ENCODE results near the gene NSDHL.

Gene NSDHL

GRCh38 chrX:152915541-152916241, 84.8 kb downstream of the NSDHL start:
- Histone ChIP-seq H3K27me3 (ENCODE audit: insufficient read depth, low read length) (peaks cover 13% of the 10 kb centered on the region), H3K36me3 (ENCODE audit: insufficient read depth, low read length) (no peaks in the 10 kb centered on the region), H3K4me1 (ENCODE audit: insufficient read depth, low read length) (peaks cover 3% of the 10 kb centered on the region), H3K9me3 (ENCODE audit: low read length) (no peaks in the 10 kb centered on the region), H2AFZ (ENCODE audit: low read depth, low read length) (no peak overlapping the region), H3K4me3 (ENCODE audit: low read length) (no peak overlapping the region)

- peaks cover 18% of the 10 kb centered on the region for H3K27me3 ChIP-seq (ENCODE audit: insufficient read depth, low read length)
These were observed 87.1 kb downstream of the NSDHL start for GRCh38 chrX:152917656-152918579.

GRCh38 chrX:152918707-152919106, 87.8 kb downstream of the NSDHL start:
- Histone ChIP-seq H3K36me3 (ENCODE audit: insufficient read depth, low read length) (no peaks in the 10 kb centered on the region), H3K4me1 (ENCODE audit: insufficient read depth, low read length) (peaks cover 3% of the 10 kb centered on the region), H2AFZ (ENCODE audit: low read depth, low read length) (no peak overlapping the region), H3K9me3 (ENCODE audit: low read length) (no peaks in the 10 kb centered on the region), H3K4me3 (ENCODE audit: low read length) (no peak overlapping the region), H3K27me3 (ENCODE audit: insufficient read depth, low read length) (peaks cover 23% of the 10 kb centered on the region)

More at GRCh38 chrX:152917656-152918579, 87.1 kb downstream of the NSDHL start:
- Histone ChIP-seq H3K4me1 (ENCODE audit: insufficient read depth, low read length) (peaks cover 3% of the 10 kb centered on the region), H3K4me3 (ENCODE audit: low read length) (no peak overlapping the region), H3K36me3 (ENCODE audit: insufficient read depth, low read length) (no peaks in the 10 kb centered on the region), H3K9me3 (ENCODE audit: low read length) (no peaks in the 10 kb centered on the region), H2AFZ (ENCODE audit: low read depth, low read length) (no peak overlapping the region)

Data from neuron (in vitro differentiated cells).